GM23248 (cell line): ENCODE data around the gene CDK3.

Experiments used
- EZH2 ChIP-seq: fragments of 200-600 bp; sonication (generic); IDR thresholded peaks from 2 replicates; pipeline ENCODE4 v1.6.1; 2018; ENCODE audit warnings: antibody characterized with exemption, mild to moderate bottlenecking; ENCODE audit not compliant: insufficient read depth, poor library complexity, severe bottlenecking
- EZH2phosphoT487 ChIP-seq: fragments of 200-600 bp; sonication (generic); IDR thresholded peaks from 2 replicates; pipeline ENCODE4 v1.6.1; 2018; ENCODE audit warnings: antibody characterized with exemption, moderate library complexity, mild to moderate bottlenecking, low read depth; ENCODE audit not compliant: insufficient read depth

DNA sequence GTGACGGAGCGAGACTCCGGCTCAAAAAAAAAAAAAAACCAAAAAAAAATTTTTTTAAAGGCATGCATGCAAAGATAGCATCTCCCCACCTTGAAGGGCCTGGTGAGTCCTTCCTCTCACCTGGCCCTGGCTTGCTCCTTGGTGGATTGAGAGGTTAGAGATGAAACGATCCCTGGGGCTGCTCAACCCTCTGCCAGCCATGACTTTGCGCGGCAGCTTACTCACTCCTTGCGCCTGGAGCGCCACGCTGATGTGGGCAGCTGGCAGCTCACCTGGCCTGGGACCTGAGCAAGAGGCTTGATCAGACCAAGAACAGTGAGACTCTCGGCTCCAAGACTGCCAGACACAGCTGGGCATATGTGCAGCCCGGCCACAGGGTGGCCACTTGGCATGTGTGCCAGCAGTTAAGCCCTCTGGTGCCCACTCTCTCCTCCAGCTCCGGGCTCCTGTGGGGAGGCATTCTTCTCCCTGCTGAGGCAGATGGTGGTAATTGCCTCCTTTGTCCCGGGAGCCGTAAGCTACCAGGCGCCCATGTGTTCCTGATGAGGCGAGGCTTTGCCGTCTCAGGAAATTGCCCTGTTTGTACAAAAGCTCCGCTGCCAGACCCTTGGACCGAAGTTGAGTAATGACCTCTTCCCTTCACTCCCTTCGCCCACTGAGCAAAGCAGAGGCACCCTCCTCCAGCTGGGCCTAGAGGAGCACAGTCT, 31.6 kb downstream of the CDK3 start:
- no peak for TF ChIP-seq EZH2phosphoT487
- no peak for TF ChIP-seq EZH2
